H1 (cell line): Measurements from ENCODE around the gene ZNF490. TPM values are rescaled to one million over a fixed set of nuclear protein-coding genes. Genes with fewer than 3 reads are reported as not detected.

Experiments
- CTCF ChIA-PET: fragments of 300-600 bp; sonication (Branson Sonifier 250); formaldehyde crosslinking; loops from one replicate; lab custom pipeline; 2021; ENCODE audit not compliant: partially characterized antibody; lab: Charles Lee
- POLR2A ChIA-PET: fragments of 300-600 bp; sonication (Branson Sonifier 250); formaldehyde crosslinking; loops from one replicate; lab custom pipeline; 2021; ENCODE audit warnings: inconsistent platforms; ENCODE audit not compliant: partially characterized antibody; lab: Charles Lee
- DNase-seq, 2 experiments: peaks; one replicate each; pipeline versions ENCODE4 v3.0.0 to v3.0.0-alpha.2; 2010 to 2022; ENCODE audit warnings: low spot score in 2 of 2, low read depth in 1 of 2, mixed read lengths in 1 of 2
- FAIRE-seq: peaks from 2 replicates; lab custom pipeline; 2011; peaks lifted over from hg19 to GRCh38; lab: Jason Lieb, UNC
- H2AFZ ChIP-seq: 2 replicates; pipeline ENCODE4 v1.8.1; 2012; ENCODE audit warnings: low read length, inconsistent platforms
- H2AK5ac ChIP-seq: 2 replicates; pipeline ENCODE4 v1.6.1; 2013; ENCODE audit warnings: low read depth, low read length
- H2BK120ac ChIP-seq: replicated peaks from 2 replicates; pipeline ENCODE3; 2013; ENCODE audit warnings: low read depth, low read length, inconsistent platforms
- H2BK12ac ChIP-seq: 2 replicates; pipeline ENCODE4 v1.6.1; 2013; ENCODE audit warnings: low read depth, low read length
- H2BK15ac ChIP-seq: 2 replicates; pipeline ENCODE4 v1.6.1; 2013; ENCODE audit warnings: low read length
- H2BK20ac ChIP-seq: 2 replicates; pipeline ENCODE4 v1.6.1; 2013; ENCODE audit warnings: low read length
- H2BK5ac ChIP-seq: 2 replicates; pipeline ENCODE4 v1.6.1; 2013; ENCODE audit warnings: low read depth, low read length
- H3K14ac ChIP-seq: 2 replicates; pipeline ENCODE4 v1.6.1; 2013; ENCODE audit warnings: inconsistent platforms; ENCODE audit not compliant: insufficient read length
- H3K18ac ChIP-seq: 2 replicates; pipeline ENCODE4 v1.6.1; 2013; ENCODE audit warnings: low read length; ENCODE audit errors: extremely low read depth
- H3K23ac ChIP-seq: 2 replicates; pipeline ENCODE4 v1.6.1; 2013; ENCODE audit warnings: inconsistent platforms; ENCODE audit not compliant: insufficient read length
- H3K23me2 ChIP-seq: 2 replicates; pipeline ENCODE4 v1.6.1; 2013; ENCODE audit warnings: low read depth, low read length
- H3K27ac ChIP-seq: 2 replicates; pipeline ENCODE4 v1.6.1; 2011; ENCODE audit warnings: low read depth, low read length, inconsistent platforms
- H3K27me3 ChIP-seq, 4 experiments: replicated peaks in 1 of 4; 1 replicate in 1 of 4; 2 replicates in 3 of 4; pipeline versions ENCODE4 v1.6.1 to v1.8.1; 2011 to 2013; ENCODE audit warnings: low read length in 3 of 4, mild to moderate bottlenecking in 3 of 4, inconsistent platforms in 2 of 4, mixed read lengths in 2 of 4, moderate library complexity in 1 of 4; ENCODE audit not compliant: control insufficient read depth in 3 of 4, insufficient read depth in 3 of 4; ENCODE audit errors: extremely low read depth in 1 of 4
- H3K36me3 ChIP-seq, 4 experiments: 2 replicates each; pipeline versions ENCODE4 v1.6.1 to v1.8.1; 2011 to 2013; ENCODE audit warnings: mild to moderate bottlenecking in 4 of 4, low read length in 3 of 4, moderate library complexity in 2 of 4, control low read depth in 1 of 4, inconsistent platforms in 1 of 4; ENCODE audit not compliant: insufficient read depth in 4 of 4, control insufficient read depth in 2 of 4
- H3K4ac ChIP-seq: replicated peaks from 2 replicates; pipeline ENCODE3; 2013; ENCODE audit warnings: low read length, low read depth, mixed read lengths, inconsistent platforms; ENCODE audit not compliant: insufficient read length
- H3K4me1 ChIP-seq, 4 experiments: replicated peaks in 1 of 4; 1 replicate in 1 of 4; 2 replicates in 3 of 4; pipeline versions ENCODE4 v1.6.1 to v1.8.1; 2011 to 2013; ENCODE audit warnings: low read length in 3 of 4, inconsistent platforms in 2 of 4, mixed read lengths in 1 of 4; ENCODE audit not compliant: insufficient read depth in 4 of 4, control insufficient read depth in 3 of 4
- H3K4me2 ChIP-seq, 2 experiments: 2 replicates each; pipeline versions ENCODE4 v1.6.1 to v1.8.1; 2011 to 2013; ENCODE audit warnings: low read depth in 2 of 2, low read length in 2 of 2, control low read depth in 1 of 2, inconsistent platforms in 1 of 2, mild to moderate bottlenecking in 1 of 2; ENCODE audit not compliant: insufficient read depth in 1 of 2
- H3K4me3 ChIP-seq, 4 experiments: fragments of 200-600, 300-600 bp in 1 of 4; sonication (generic), shearing (Covaris generic), sonication (Bioruptor Twin) in 1 of 4; 2 replicates each; pipeline versions ENCODE4 v1.5.1 to v1.8.1; 2011 to 2016; ENCODE audit warnings: low read length in 4 of 4, low read depth in 3 of 4, control low read depth in 2 of 4, inconsistent platforms in 2 of 4, mild to moderate bottlenecking in 2 of 4, mixed read lengths in 1 of 4, moderate library complexity in 1 of 4; ENCODE audit not compliant: insufficient read depth in 2 of 4; ENCODE audit errors: extremely low read depth in 1 of 4
- H3K56ac ChIP-seq: replicated peaks from 2 replicates; pipeline ENCODE3; 2013; ENCODE audit warnings: low read depth, mild to moderate bottlenecking, mixed read lengths, low read length, inconsistent platforms; ENCODE audit not compliant: insufficient read length
- H3K79me1 ChIP-seq: 2 replicates; pipeline ENCODE4 v1.6.1; 2013; ENCODE audit warnings: low read depth, low read length, control low read depth
- H3K79me2 ChIP-seq, 2 experiments: 2 replicates each; pipeline versions ENCODE4 v1.6.1 to v1.8.1; 2012 to 2013; ENCODE audit warnings: low read length in 2 of 2, mild to moderate bottlenecking in 2 of 2, inconsistent platforms in 1 of 2; ENCODE audit not compliant: insufficient read depth in 2 of 2, control insufficient read depth in 1 of 2
- H3K9ac ChIP-seq, 4 experiments: replicated peaks in 1 of 4; 1 replicate in 1 of 4; 2 replicates in 3 of 4; pipeline versions ENCODE4 v1.6.1 to v1.8.1; 2011 to 2013; ENCODE audit warnings: low read depth in 3 of 4, low read length in 3 of 4, control low read depth in 2 of 4, mild to moderate bottlenecking in 2 of 4, moderate library complexity in 2 of 4, inconsistent platforms in 1 of 4; ENCODE audit errors: extremely low read depth in 1 of 4
- H3K9me3 ChIP-seq, 2 experiments: 2 replicates each; pipeline versions ENCODE4 v1.6.1 to v1.8.1; 2012 to 2013; ENCODE audit warnings: mild to moderate bottlenecking in 2 of 2, moderate library complexity in 2 of 2, control low read depth in 1 of 2, inconsistent platforms in 1 of 2, low read depth in 1 of 2, low read length in 1 of 2, mixed read lengths in 1 of 2; ENCODE audit not compliant: insufficient read depth in 2 of 2
- H4K20me1 ChIP-seq, 2 experiments: replicated peaks in 1 of 2; 2 replicates each; pipeline versions ENCODE3 to v1.8.1; 2011 to 2013; ENCODE audit warnings: inconsistent platforms in 2 of 2, low read length in 2 of 2, mild to moderate bottlenecking in 1 of 2; ENCODE audit not compliant: insufficient read depth in 2 of 2, control insufficient read depth in 1 of 2
- H4K5ac ChIP-seq: 2 replicates; pipeline ENCODE4 v1.6.1; 2013; ENCODE audit warnings: low read length, low read depth, mixed read lengths, inconsistent platforms; ENCODE audit not compliant: insufficient read length
- H4K8ac ChIP-seq: 2 replicates; pipeline ENCODE4 v1.8.0; 2013; ENCODE audit warnings: mild to moderate bottlenecking, moderate library complexity, low read length, inconsistent platforms; ENCODE audit not compliant: insufficient read depth; ENCODE audit errors: extremely low read depth
- H4K91ac ChIP-seq: replicated peaks from 2 replicates; pipeline ENCODE3; 2013; ENCODE audit warnings: low read length, mixed read lengths, inconsistent platforms; ENCODE audit not compliant: insufficient read length
- BRCA1 ChIP-seq: IDR thresholded peaks from 2 replicates; pipeline ENCODE4 v1.6.1; 2012; ENCODE audit warnings: low read depth, low read length, improper control_type of control experiment
- CHD1 ChIP-seq: IDR thresholded peaks from 2 replicates; pipeline ENCODE4 v1.6.1; 2012; ENCODE audit warnings: low read depth, low read length, improper control_type of control experiment
- GTF2F1 ChIP-seq: IDR thresholded peaks from 2 replicates; pipeline ENCODE4 v1.6.1; 2012; ENCODE audit warnings: low read depth, low read length, improper control_type of control experiment, borderline replicate concordance
- RNF2 ChIP-seq: fragments of 200-900, 300-1000 bp; sonication (generic); IDR thresholded peaks from 2 replicates; pipeline ENCODE4 v1.7.1; 2016; ENCODE audit warnings: borderline replicate concordance, low read depth, mild to moderate bottlenecking, antibody characterized with exemption, low read length; ENCODE audit not compliant: poor library complexity, severe bottlenecking; ENCODE audit errors: missing control alignments
- YY1 ChIP-seq: IDR thresholded peaks from 2 replicates; pipeline ENCODE4 v1.6.1; 2011; ENCODE audit warnings: low read depth, mild to moderate bottlenecking, low read length
- WGBS, 2 experiments: shearing (Covaris generic) in 1 of 2; methylation state at CpG; one replicate each; pipeline versions ENCODE4 v1.1.6 to v1.1.7; 2013 to 2015; ENCODE audit warnings: low lambda C conversion rate in 2 of 2, mixed read lengths in 2 of 2, inconsistent platforms in 1 of 2, low coverage in 1 of 2, missing lambda C conversion rate in 1 of 2; ENCODE audit not compliant: insufficient replicate concordance in 2 of 2, insufficient coverage in 1 of 2, insufficient read length in 1 of 2; ENCODE audit errors: extremely low coverage in 1 of 2, missing lambda C conversion rate in 1 of 2; 5-methylcytosine and 5-hydroxymethylcytosine counted together
- polyA plus RNA-seq, 7 experiments: library from polyadenylated mRNA; depleted of rRNA in 3 of 7; stranded (reverse) in 5 of 7; unstranded in 2 of 7; fragments of >200 nt in 5 of 7; fragments of 200-250 nt in 2 of 7; gene quantifications; 1 replicate in 5 of 7; 2 replicates in 1 of 7; 4 replicates in 1 of 7; pipeline versions ENCODE4 v1.2.1 to v1.2.3, GENCODE V29; 2011 to 2013; ENCODE audit warnings: missing spikeins in 2 of 7, mixed read lengths in 2 of 7
- total RNA-seq: library from RNA; stranded (reverse); fragmentation: NEBNext Ultra II Directional; extraction: Animal tissue kit (Norgen Biotek cat#: 25700); gene quantifications from 2 replicates; pipeline ENCODE4 v1.2.1, GENCODE V29; 2021

The ZNF490 gene
- total and polyA plus RNA-seq, 2 of the 8 experiments (the other 6 are each of a cell fraction or from before 2014, with no cell fraction given), result 1.7 to 9.0 TPM

GRCh38 chr19:12649941-12650340 is 39.3 kb upstream of the ZNF490 start:
- no peak overlapping the region for H3K23ac ChIP-seq
- no peak overlapping the region for H4K8ac ChIP-seq
- no peak overlapping the region for H3K27ac ChIP-seq
- H2BK20ac ChIP-seq, result no peak overlapping the region
- H2BK120ac ChIP-seq, result no peak overlapping the region
- H2BK5ac ChIP-seq, result no peak overlapping the region
- H3K14ac ChIP-seq, result no peak overlapping the region
- 97% methylated on average over 10 of the region's 10 CpGs; no CpG with 5 or more reads in 1 of the 2 experiments for WGBS, 2 experiments
- H3K4me3 ChIP-seq, result no peak overlapping the region
- H2AFZ ChIP-seq, result no peak overlapping the region
- no peak overlapping the region for H2BK15ac ChIP-seq
- H3K79me1 ChIP-seq, result no peaks in the 10 kb centered on the region
- no peaks in the 10 kb centered on the region for H3K4me1 ChIP-seq
- H3K23me2 ChIP-seq, result no peaks in the 10 kb centered on the region
- no peak overlapping the region for H3K4me2 ChIP-seq
- no peak overlapping the region for H3K18ac ChIP-seq
- H3K36me3 ChIP-seq, result peaks cover under 1 to 5% (median 2%) of the 10 kb centered on the region in 4 experiments; a peak in 6 of 8 replicates
- H3K56ac ChIP-seq, result no peak overlapping the region
- H4K5ac ChIP-seq, result no peak overlapping the region
- H2BK12ac ChIP-seq, result no peak overlapping the region; the same call in 1 of the 2 replicates
- ChIA-PET POLR2A (interaction anchor here (1.4 to 1.7 kb wide), 3 partner anchors 17 to 39 kb away, joined by 4 to 7 read pairs (median 6); partner anchors contain the start of genes MAN2B1, WDR83 and ZNF791), CTCF (interaction anchor here (0.6 to 1.6 kb wide), 6 partner anchors 10 to 221 kb away, joined by 3 to 13 read pairs (median 6); no protein-coding TSS in a partner anchor)
- no peak overlapping the region for H2AK5ac ChIP-seq
- H3K27me3 ChIP-seq, result no peaks in the 10 kb centered on the region
- H3K9me3 ChIP-seq, result peaks cover 0 to 4% of the 10 kb centered on the region in 2 experiments; a peak in 1 of 4 replicates
- no peak overlapping the region for H3K4ac ChIP-seq
- H3K9ac ChIP-seq, result no peak overlapping the region
- no peak for DNase-seq
- TF ChIP-seq BRCA1 (no peak), GTF2F1 (no peak), YY1 (no peak), CHD1 (no peak), RNF2 (no peak)
- no peak overlapping the region for H4K91ac ChIP-seq
- FAIRE-seq, result no peak
- H3K79me2 ChIP-seq, result no peaks in the 10 kb centered on the region
- H4K20me1 ChIP-seq, result no peaks in the 10 kb centered on the region
